Subcutaneous abdominal adipose tissue (tissue), 5 donors: ENCODE data around the gene MCOLN1.
A peak's percentile ranks its signal among the peaks of the same experiment; 100 is the strongest.
"Not testable (repeated sequence)": the region's sequence is repeated elsewhere in the genome, so short reads cannot be mapped to it uniquely, and the experiment has no call there.

ENCODE experiments used
- H3K27ac ChIP-seq: one replicate; pipeline ENCODE4 v1.7.0; 2013; ENCODE audit warnings: low read depth, mild to moderate bottlenecking, inconsistent platforms, low read length, moderate library complexity
- H3K27me3 ChIP-seq, 5 donors: one replicate each; pipeline ENCODE4 v1.7.0; 2013; ENCODE audit warnings: low read length in 5 of 5, inconsistent platforms in 1 of 5; ENCODE audit not compliant: control insufficient read depth in 5 of 5, insufficient read depth in 4 of 5
- H3K36me3 ChIP-seq, 5 donors: one replicate each; pipeline ENCODE4 v1.7.0; 2013; ENCODE audit warnings: low read length in 5 of 5; ENCODE audit not compliant: control insufficient read depth in 5 of 5, insufficient read depth in 5 of 5
- H3K4me1 ChIP-seq, 5 donors: one replicate each; pipeline ENCODE4 v1.7.0; 2013; ENCODE audit warnings: low read length in 5 of 5, mild to moderate bottlenecking in 3 of 5, moderate library complexity in 1 of 5; ENCODE audit not compliant: control insufficient read depth in 5 of 5, insufficient read depth in 5 of 5
- H3K4me3 ChIP-seq, 5 donors: one replicate each; pipeline ENCODE4 v1.7.0; 2013; ENCODE audit warnings: low read length in 5 of 5, low read depth in 1 of 5
- H3K9ac ChIP-seq, 5 donors: one replicate each; pipeline ENCODE4 v1.7.0; 2013; ENCODE audit warnings: low read length in 5 of 5, mild to moderate bottlenecking in 4 of 5, moderate library complexity in 3 of 5
- H3K9me3 ChIP-seq, 5 donors: one replicate each; pipeline ENCODE4 v1.7.0; 2013; ENCODE audit warnings: low read length in 5 of 5; ENCODE audit not compliant: control insufficient read depth in 5 of 5
- donor health status: healthy.
- donor health status: healthy.
- donor health status: healthy.
- donor health status: healthy.
- donor health status: healthy.

Gene MCOLN1

GRCh38 chr19:7529610-7530490 is 7.4 kb downstream of the MCOLN1 start:
- Histone ChIP-seq H3K4me1 (peaks cover 1 to 45% (median 22%) of the 10 kb centered on the region in 5 donors), H3K9ac (no peak overlapping the region), H3K9me3 (no peaks in the 10 kb centered on the region), H3K36me3 (peaks cover 0 to 73% (median 59%) of the 10 kb centered on the region in 5 donors), H3K4me3 (no peak overlapping the region), H3K27ac (no peak overlapping the region), H3K27me3 (no peaks in the 10 kb centered on the region)

- peak overlapping the region; percentile 89 for H3K27ac ChIP-seq
- peak overlapping the region; percentile 67 to 94 (median 87) for H3K4me3 ChIP-seq
- H3K9me3 ChIP-seq = no peaks in the 10 kb centered on the region
- peaks cover 2 to 37% (median 32%) of the 10 kb centered on the region in 5 donors for H3K4me1 ChIP-seq
- H3K27me3 ChIP-seq = no peaks in the 10 kb centered on the region
- peak overlapping the region in 4 of 5 donors; percentile 71 to 89 (median 82) for H3K9ac ChIP-seq
- H3K36me3 ChIP-seq = peaks cover 0 to 44% (median 35%) of the 10 kb centered on the region in 5 donors
Measured at GRCh38 chr19:7533281-7533885, 11.0 kb downstream of the MCOLN1 start.

- Histone ChIP-seq H3K4me3 (peak overlapping the region; percentile 82 to 94 (median 87)), H3K9me3 (no peaks in the 10 kb centered on the region), H3K36me3 (peaks cover 0 to 44% (median 32%) of the 10 kb centered on the region in 5 donors), H3K4me1 (peaks cover 2 to 36% (median 32%) of the 10 kb centered on the region in 5 donors), H3K27ac (peak overlapping the region; percentile 89), H3K9ac (peak overlapping the region; percentile 81 to 89 (median 89)), H3K27me3 (no peaks in the 10 kb centered on the region)
Measured at GRCh38 chr19:7533925-7534480, 11.6 kb downstream of the MCOLN1 start.

- Histone ChIP-seq H3K36me3 (peaks cover 0 to 39% (median 26%) of the 10 kb centered on the region in 5 donors), H3K27ac (peak overlapping the region; percentile 89), H3K4me1 (peaks cover 2 to 36% (median 32%) of the 10 kb centered on the region in 5 donors)
Measured at GRCh38 chr19:7534531-7535046, 12.2 kb downstream of the MCOLN1 start.

GRCh38 chr19:7535047-7535997 is 12.9 kb downstream of the MCOLN1 start, which contains the start of gene PNPLA6:
TSS of gene PNPLA6 (plus strand) at chr19:7535717. CDS start at chr19:7535789, 72 bp downstream.
- H3K4me1 ChIP-seq = peaks cover 2 to 36% (median 32%) of the 10 kb centered on the region in 5 donors
- peak within 1 kb of the TSS; percentile 26 to 89 (median 89) for H3K9ac ChIP-seq
- H3K9me3 ChIP-seq = no peaks in the 10 kb centered on the region
- peaks cover 0 to 38% (median 25%) of the 10 kb centered on the region in 5 donors for H3K36me3 ChIP-seq
- H3K4me3 ChIP-seq = peak within 1 kb of the TSS; percentile 82 to 94 (median 87)
- H3K27ac ChIP-seq = peak within 1 kb of the TSS; percentile 89
- H3K27me3 ChIP-seq = no peaks in the 10 kb centered on the region

More at GRCh38 chr19:7534531-7535046, 12.2 kb downstream of the MCOLN1 start:
- Histone ChIP-seq H3K4me3 (peak overlapping the region; percentile 82 to 94 (median 87)), H3K9ac (peak overlapping the region; percentile 81 to 89 (median 89)), H3K27me3 (no peaks in the 10 kb centered on the region), H3K9me3 (no peaks in the 10 kb centered on the region)

GRCh38 chr19:7535998-7536695 is 13.7 kb downstream of the MCOLN1 start:
- no peaks in the 10 kb centered on the region for H3K27me3 ChIP-seq
- peaks cover 0 to 38% (median 29%) of the 10 kb centered on the region in 5 donors for H3K36me3 ChIP-seq
- peaks cover 2 to 36% (median 32%) of the 10 kb centered on the region in 5 donors for H3K4me1 ChIP-seq
- peak overlapping the region; percentile 89 for H3K27ac ChIP-seq
- H3K9ac ChIP-seq = peak overlapping the region; percentile 26 to 89 (median 89)
- H3K4me3 ChIP-seq = peak overlapping the region; percentile 57 to 94 (median 87)
- H3K9me3 ChIP-seq = no peaks in the 10 kb centered on the region

GRCh38 chr19:7538990-7539389 is 16.6 kb downstream of the MCOLN1 start:
- not testable (repeated sequence) for H3K4me3 ChIP-seq, H3K9me3 ChIP-seq, H3K27ac ChIP-seq, H3K27me3 ChIP-seq, H3K9ac ChIP-seq
- Histone ChIP-seq H3K4me1 (peaks cover 2 to 27% (median 24%) of the 10 kb centered on the region in 5 donors), H3K36me3 (peaks cover 0 to 52% (median 45%) of the 10 kb centered on the region in 5 donors)

- Histone ChIP-seq H3K27me3 (no peaks in the 10 kb centered on the region), H3K4me3 (no peak overlapping the region), H3K36me3 (peaks cover 0 to 59% (median 45%) of the 10 kb centered on the region in 5 donors), H3K4me1 (peaks cover 2 to 21% (median 15%) of the 10 kb centered on the region in 5 donors), H3K9me3 (no peaks in the 10 kb centered on the region), H3K9ac (no peak overlapping the region), H3K27ac (no peak overlapping the region)
Measured at GRCh38 chr19:7539827-7540425, 17.5 kb downstream of the MCOLN1 start.
